Left cardiac atrium (tissue), 4 donors: ENCODE data around the gene SUGCT. TPM values are rescaled to one million over a fixed set of nuclear protein-coding genes. Genes with fewer than 3 reads are reported as not detected.
A peak's percentile ranks its signal among the peaks of the same experiment; 100 is the strongest.

Experiments used
- ATAC-seq, 2 donors: fragments of 200-7000 bp; cut with Tn5 transposase; one replicate each; pipeline ENCODE4 v1.9.1; 2020; ENCODE audit warnings: mild to moderate bottlenecking in 2 of 2, moderate library complexity in 2 of 2
- DNase-seq: peaks from one replicate; pipeline ENCODE4 v3.0.0-alpha.2; 2020
- intact Hi-C, 2 donors: fragments of 100-400 bp; cut with DNase I; formaldehyde crosslinking; loops; one replicate each; pipeline versions ENCODE4 v1.14.1 to v1.15.1; 2022 to 2023
- total RNA-seq, 2 donors: library from RNA; stranded (reverse); fragmentation: NEBNext Ultra II Directional; extraction: Animal tissue kit (Norgen Biotek cat#: 25700); gene quantifications; one replicate each; pipeline ENCODE4 v1.2.1, GENCODE V29; 2021
- donor health status: DM: no; HTN: yes; CAD: no.
- donor health status: DM: no; HTN: yes; CAD: no; lungs with severe emphysema.
- donor health status: DM: yes; HTN: yes; CAD: no.
- donor health status: Dilated cardiomyopathy.

Gene SUGCT
- total RNA-seq, 2 donors from 2014 or later: 4.1 to 4.4 TPM

GRCh38 chr7:40418983-40419382, 284.2 kb downstream of the SUGCT start:
- no peak for ATAC-seq
- no peak for DNase-seq
- intact Hi-C loops: loop anchor here in 1 of 2 donors (5.0 kb wide), 1 partner anchor 1248 kb away; no protein-coding TSS in a partner anchor

DNA sequence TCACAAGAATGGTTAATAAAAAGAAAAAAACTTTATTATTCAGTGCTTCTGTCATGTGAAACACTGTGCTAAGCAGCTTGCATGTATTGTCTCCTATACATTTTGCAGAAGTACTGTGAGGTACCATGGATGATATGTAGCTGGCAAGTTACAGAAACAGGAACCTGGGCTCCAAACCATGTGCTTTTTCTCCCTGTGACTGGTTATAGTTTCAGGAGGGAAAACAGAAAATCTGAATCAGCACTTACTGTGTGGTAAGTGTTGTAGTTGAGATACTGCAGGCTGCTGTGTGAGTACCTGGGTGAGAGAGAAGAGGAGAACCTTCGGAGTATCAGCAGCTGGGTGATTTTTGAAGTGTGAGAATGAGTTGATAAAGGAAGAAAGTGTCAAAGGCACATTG, 285.0 kb downstream of the SUGCT start:
- no peak for ATAC-seq
- intact Hi-C loops: loop anchor here in 1 of 2 donors (5.0 kb wide), 1 partner anchor 1247 kb away; no protein-coding TSS in a partner anchor
- no peak for DNase-seq

GRCh38 chr7:40421433-40421832, 286.6 kb downstream of the SUGCT start:
- intact Hi-C loops: no loop called here
- ATAC-seq: no peak
- DNase-seq: no peak

DNA sequence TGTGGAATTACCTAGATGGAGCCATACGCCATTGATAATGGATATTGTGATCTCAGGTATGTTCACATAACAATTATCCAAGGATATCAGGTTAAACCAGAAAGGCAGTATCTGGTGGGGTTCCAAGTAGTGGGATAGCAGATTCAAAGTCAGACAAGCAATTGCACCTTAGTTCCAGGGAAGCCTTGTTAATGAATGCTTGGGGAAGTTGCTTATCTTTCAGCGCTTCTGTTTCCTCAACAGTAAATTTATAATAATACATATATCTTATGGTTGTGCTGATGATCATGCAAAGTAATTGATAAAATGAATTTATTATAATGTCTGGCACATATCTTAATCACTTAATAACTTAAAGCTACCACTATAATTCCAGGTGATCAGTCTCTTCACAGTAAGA, 290.9 kb downstream of the SUGCT start:
- intact Hi-C loops: no loop called here

DNA sequence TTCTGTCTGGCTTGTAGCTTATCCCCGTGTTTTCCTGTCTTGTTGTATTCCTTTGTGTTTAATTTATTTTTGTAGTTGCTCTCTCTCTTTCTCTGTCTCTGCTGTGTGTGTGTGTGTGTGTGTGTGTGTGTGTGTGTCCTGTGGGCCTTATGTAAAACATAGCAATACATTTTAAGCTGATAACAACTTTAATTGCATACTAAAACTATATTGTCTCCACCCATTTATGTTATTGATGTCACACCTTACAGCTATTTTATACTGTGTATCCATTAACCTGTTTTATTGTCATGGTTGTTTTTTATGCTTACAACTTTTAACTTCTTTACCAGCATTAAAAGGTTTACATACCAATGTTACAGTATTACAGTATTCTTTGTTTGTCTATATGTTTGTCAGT, 293.6 kb downstream of the SUGCT start:
- intact Hi-C loops: no loop called here
- DNase-seq (no peak), ATAC-seq (no peak)

More for the DNA sequence above, 290.9 kb downstream of the SUGCT start:
- DNase-seq (no peak), ATAC-seq (no peak)

DNA sequence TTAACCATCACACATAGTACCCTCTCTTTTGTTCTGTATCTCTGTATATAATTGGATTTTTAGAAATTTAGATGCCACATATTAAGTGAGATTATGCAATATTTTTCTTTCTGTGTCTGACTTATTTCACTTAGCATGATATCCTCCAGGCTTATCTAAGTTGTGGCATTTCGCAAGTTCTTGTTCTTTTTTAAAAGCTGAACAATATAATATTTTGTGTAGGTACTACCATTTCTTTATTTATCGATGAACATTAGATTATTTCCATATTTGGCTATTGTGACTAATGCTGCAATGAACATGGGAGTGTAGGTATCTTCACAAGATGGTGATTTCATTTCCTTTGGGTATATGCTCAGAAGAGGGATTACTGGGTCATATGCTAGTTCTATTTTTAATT, 295.0 kb downstream of the SUGCT start:
- ATAC-seq: no peak
- DNase-seq: no peak
- intact Hi-C loops: no loop called here

DNA sequence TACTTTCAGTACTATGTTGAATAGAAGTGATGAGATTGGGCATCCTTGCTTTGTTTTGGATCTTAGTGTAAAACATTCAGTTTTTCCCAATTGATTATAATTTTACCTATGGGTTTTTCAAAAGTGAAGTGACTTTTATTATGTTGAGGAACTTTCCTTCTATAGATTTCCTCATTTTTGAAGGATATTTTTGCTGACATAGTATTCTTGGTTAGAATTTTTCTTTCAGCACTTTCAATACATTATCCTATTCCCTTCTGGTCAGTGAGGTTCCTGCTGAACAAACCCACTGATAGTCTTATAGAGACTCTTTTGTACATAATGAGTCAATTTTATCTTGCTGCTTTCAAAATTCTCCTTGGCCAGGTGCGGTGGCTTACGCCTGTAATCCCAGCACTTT, 297.2 kb downstream of the SUGCT start:
- ATAC-seq (no peak), DNase-seq (no peak)
- intact Hi-C loops: no loop called here

DNA sequence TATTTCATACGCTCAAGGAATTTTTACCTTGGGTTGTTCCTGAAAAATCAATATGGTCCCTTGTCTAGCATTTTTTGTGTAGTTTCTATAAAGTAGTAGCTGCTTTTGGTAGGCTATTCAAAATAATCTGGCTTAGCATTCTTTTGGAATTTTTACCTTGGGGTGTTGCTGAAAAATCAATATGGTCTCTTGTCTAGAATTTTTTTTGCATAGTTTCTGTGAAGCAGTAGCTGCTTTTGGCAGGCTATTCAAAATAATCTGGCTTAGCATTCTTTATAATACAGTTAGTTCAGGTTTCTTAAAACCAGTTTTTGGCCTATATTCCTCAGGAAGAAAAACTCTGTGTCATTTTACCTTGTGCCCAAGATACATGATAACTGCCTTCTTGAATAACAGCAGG, 301.9 kb downstream of the SUGCT start:
- intact Hi-C loops: no loop called here
- DNase-seq: no peak
- ATAC-seq: no peak

DNA sequence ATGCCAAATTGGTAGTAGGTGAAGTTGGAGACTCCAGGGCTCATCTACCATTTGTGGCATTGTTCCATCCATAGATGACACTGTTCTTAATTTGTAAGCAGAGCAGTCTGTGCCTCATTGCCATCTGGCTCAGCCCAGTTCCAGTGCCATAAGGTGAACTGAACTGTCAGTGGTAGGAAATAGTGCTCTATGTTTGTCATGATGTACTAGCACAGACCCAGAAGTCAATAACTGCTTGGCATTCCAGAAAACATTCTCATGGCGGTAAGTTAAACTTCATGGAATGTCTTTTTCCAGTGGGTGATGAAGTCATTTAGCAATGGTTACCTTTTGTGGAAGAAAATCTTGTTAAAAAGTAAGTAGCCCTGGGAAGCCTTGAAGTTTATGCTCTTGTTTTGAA, 302.7 kb downstream of the SUGCT start:
- intact Hi-C loops: no loop called here
- DNase-seq (no peak), ATAC-seq (peak in 1 of 2 donors; percentile 58)

DNA sequence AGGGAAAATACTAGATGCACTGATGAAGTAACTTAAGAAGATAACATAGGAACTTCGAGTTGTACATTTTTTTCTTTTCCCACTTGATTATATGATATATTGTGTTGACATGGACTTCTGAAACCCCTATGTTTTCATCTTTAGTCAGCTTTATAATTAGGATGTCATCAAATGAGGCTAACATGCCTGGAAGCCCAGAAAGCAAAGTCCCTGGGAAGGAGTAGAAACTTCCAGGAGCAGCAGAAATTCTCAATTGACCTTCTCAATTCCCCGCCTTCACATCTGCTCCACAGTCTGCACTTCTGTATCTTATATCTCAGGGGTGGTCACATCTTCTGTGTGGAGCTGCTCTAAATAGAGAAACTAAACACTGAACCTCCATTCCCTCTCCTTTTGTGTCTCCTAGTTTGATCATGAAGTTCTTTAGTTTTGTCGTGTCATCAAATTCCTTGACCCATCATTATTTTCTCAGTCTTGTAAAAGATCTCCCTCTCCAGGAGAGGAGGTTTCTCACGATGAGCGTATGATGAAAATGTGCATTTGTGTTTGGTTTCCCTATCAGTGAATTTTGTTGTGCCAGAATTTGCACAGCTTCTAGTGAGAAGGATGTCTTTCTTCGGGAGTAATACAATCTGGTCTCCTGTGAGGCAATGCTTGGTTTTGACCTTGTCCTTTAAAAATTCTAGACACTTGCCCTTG, 303.3 kb downstream of the SUGCT start:
- ATAC-seq (no peak), DNase-seq (no peak)
- intact Hi-C loops: no loop called here

DNA sequence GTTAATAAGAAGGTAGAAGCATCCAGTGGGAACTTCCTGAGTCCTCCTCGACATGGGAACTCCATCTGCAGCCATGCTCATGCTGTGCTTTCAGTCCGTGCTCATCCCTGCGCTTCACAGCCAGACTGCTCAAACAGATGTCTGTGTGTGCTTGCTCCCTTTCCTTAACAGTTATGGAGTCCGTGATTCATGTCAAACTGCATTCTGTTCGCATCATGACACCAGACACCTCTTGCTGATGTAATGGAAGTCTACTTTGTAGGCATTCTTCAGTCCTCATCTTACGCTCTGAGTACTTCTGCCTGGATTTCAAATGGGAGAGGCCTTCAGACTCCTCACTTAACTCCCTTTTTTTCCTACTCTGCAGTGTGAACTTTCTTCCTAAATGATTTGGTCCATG, 304.9 kb downstream of the SUGCT start:
- ATAC-seq: no peak
- DNase-seq: no peak
- intact Hi-C loops: no loop called here

- intact Hi-C loops: no loop called here
- ATAC-seq (no peak), DNase-seq (no peak)
These were observed 312.5 kb downstream of the SUGCT start for GRCh38 chr7:40447345-40447744.

GRCh38 chr7:40455485-40455884, 320.7 kb downstream of the SUGCT start:
- intact Hi-C loops: no loop called here
- DNase-seq (no peak), ATAC-seq (no peak)

- ATAC-seq: no peak
- no peak for DNase-seq
These were observed 323.1 kb downstream of the SUGCT start for GRCh38 chr7:40457776-40458480.

DNA sequence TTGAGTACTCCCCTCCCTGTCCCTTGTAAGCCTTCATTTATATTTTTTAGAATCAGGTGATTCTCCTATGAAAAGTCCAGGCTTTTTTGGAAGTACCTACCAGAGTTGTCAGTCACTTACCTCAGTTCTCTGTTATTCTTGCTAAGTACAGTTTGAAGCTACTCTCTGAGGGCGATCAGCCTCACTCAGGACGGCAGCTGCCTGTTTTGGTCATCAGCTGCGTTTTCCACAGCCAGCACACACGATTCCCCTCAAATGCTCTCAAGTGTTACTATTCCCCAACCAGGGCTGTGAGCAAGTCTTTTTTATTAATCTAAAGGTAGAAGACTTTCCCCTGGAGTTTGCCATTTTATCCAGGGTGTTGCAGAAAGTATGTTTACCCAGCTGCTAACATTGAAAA, 328.6 kb downstream of the SUGCT start:
- intact Hi-C loops: no loop called here
- no peak for ATAC-seq
- DNase-seq: no peak

More at GRCh38 chr7:40457776-40458480, 323.1 kb downstream of the SUGCT start:
- intact Hi-C loops: no loop called here

GRCh38 chr7:40468891-40469864, 334.4 kb downstream of the SUGCT start:
- intact Hi-C loops: no loop called here
- DNase-seq (no peak), ATAC-seq (no peak)

DNA sequence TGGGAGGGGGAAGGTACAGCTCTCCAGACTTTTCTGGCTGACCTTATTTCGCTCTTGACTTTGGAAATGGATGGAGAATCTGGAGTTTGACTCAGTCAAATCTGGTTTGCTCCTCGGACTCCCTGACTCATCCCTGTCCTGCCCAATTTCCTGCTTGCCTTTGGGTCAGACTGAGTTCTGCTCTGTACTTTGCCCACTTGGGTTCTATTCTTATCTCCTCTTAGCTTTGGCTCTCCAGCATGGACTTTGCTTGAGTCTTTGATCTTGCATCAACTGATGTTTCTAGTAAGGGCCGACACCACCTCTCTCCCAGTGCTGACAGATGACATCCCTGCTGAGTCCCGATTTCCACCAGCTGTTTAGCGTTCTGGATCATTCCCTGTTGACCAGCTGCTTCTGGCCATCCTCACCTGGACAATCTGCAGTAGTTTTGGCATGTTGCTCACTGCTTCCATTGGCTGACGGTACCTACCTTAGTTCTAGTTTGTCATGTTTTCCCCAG, 335.3 kb downstream of the SUGCT start:
- no peak for DNase-seq
- intact Hi-C loops: no loop called here
- peak in 1 of 2 donors; percentile 58 for ATAC-seq

GRCh38 chr7:40470817-40471216, 336.0 kb downstream of the SUGCT start:
- DNase-seq (no peak), ATAC-seq (no peak)

GRCh38 chr7:40471891-40472290, 337.1 kb downstream of the SUGCT start:
- intact Hi-C loops: no loop called here
- ATAC-seq: no peak
- DNase-seq: no peak

More at GRCh38 chr7:40470817-40471216, 336.0 kb downstream of the SUGCT start:
- intact Hi-C loops: no loop called here
